Spleen (tissue), 11 donors: ENCODE results near the gene TLX2. TPM values are rescaled to one million over a fixed set of nuclear protein-coding genes. Genes with fewer than 3 reads are reported as not detected.

Experiments
- DNase-seq: peaks from one replicate; pipeline ENCODE4 v3.0.0-alpha.2; 2020
- H3K27ac ChIP-seq, 8 donors: fragments of 200-600 bp; sonication (generic) in 7 of 8; 1 replicate in 4 of 8; 2 replicates in 4 of 8; pipeline versions ENCODE4 v1.5.0 to v1.8.0; 2016 to 2021; ENCODE audit warnings: inconsistent platforms in 4 of 8, mild to moderate bottlenecking in 4 of 8, moderate library complexity in 1 of 8
- H3K27me3 ChIP-seq, 7 donors: fragments of 200-600 bp; sonication (generic) in 6 of 7; replicated peaks in 1 of 7; 1 replicate in 4 of 7; 2 replicates in 3 of 7; pipeline versions ENCODE4 v1.5.0 to v1.8.0; 2016 to 2021; ENCODE audit warnings: inconsistent platforms in 3 of 7, mild to moderate bottlenecking in 1 of 7
- H3K36me3 ChIP-seq, 6 donors: fragments of 200-600 bp; sonication (generic) in 5 of 6; 1 replicate in 4 of 6; 2 replicates in 2 of 6; pipeline versions ENCODE4 v1.5.0 to v1.8.0; 2016 to 2021; ENCODE audit warnings: inconsistent platforms in 2 of 6
- H3K4me1 ChIP-seq, 6 donors: fragments of 200-600 bp; sonication (generic) in 5 of 6; 1 replicate in 3 of 6; 2 replicates in 3 of 6; pipeline versions ENCODE4 v1.5.0 to v1.8.0; 2016 to 2021; ENCODE audit warnings: inconsistent platforms in 3 of 6
- H3K4me3 ChIP-seq, 8 donors: fragments of 200-600 bp; sonication (generic) in 7 of 8; 1 replicate in 4 of 8; 2 replicates in 4 of 8; pipeline versions ENCODE4 v1.5.0 to v1.8.0; 2016 to 2021; ENCODE audit warnings: inconsistent platforms in 4 of 8, mild to moderate bottlenecking in 4 of 8, moderate library complexity in 2 of 8
- H3K9me3 ChIP-seq, 8 donors: fragments of 200-600 bp; sonication (generic) in 7 of 8; 1 replicate in 4 of 8; 2 replicates in 4 of 8; pipeline versions ENCODE4 v1.5.0 to v1.8.0; 2016 to 2021; ENCODE audit warnings: inconsistent platforms in 4 of 8
- POLR2A ChIP-seq, 3 donors: fragments of 450-650 bp; IDR thresholded peaks; one replicate each; pipeline ENCODE4 v1.5.1; 2017; ENCODE audit warnings: antibody characterized with exemption in 3 of 3, mild to moderate bottlenecking in 1 of 3
- POLR2AphosphoS5 ChIP-seq, 3 donors: sonication (generic); formaldehyde crosslinking; IDR thresholded peaks; one replicate each; pipeline ENCODE4 v1.5.1; 2017; ENCODE audit warnings: antibody characterized with exemption in 3 of 3
- WGBS, 5 donors: extraction: QIAGEN DNeasy Blood & Tissue Kit in 3 of 5; methylation state at CpG; one replicate each; pipeline versions ENCODE4 v1.1.5 to v1.1.7; 2013 to 2018; 5-methylcytosine and 5-hydroxymethylcytosine counted together
- intact Hi-C: fragments of 100-400 bp; cut with DNase I; formaldehyde crosslinking; loops from one replicate; pipeline ENCODE4 v1.15.0; 2023; ENCODE audit warnings: low total_unique reads
- polyA plus RNA-seq, 3 donors: library from polyadenylated mRNA; stranded (reverse); fragments of 200-250 nt; gene quantifications; one replicate each; pipeline ENCODE4 v1.2.1, GENCODE V29; 2013
- total RNA-seq, 7 donors: library from RNA; depleted of rRNA in 3 of 7; stranded (reverse); fragments of >200 nt in 3 of 7; fragmentation: NEBNext Ultra II Directional in 4 of 7; extraction: Animal tissue kit (Norgen Biotek cat#: 25700) in 4 of 7; gene quantifications; one replicate each; pipeline versions ENCODE4 v1.1.0 to v1.2.1, GENCODE V29; 2016 to 2021
- TF ChIP-seq, protein P1 (sequence below), 11 experiments: fragments of 200-600 bp in 7 of 11; fragments of 450-650 bp in 4 of 11; sonication (generic) in 4 of 11; IDR thresholded peaks in 8 of 11; conservative IDR thresholded peaks in 3 of 11; 1 replicate in 7 of 11; 2 replicates in 4 of 11; pipeline versions ENCODE4 v1.4.0 to v1.8.0; 2016 to 2021; ENCODE audit warnings: antibody characterized with exemption in 11 of 11, inconsistent platforms in 4 of 11, mild to moderate bottlenecking in 1 of 11
- donor health status: healthy with polysubstance abuse.
- donor health status: DM: no; HTN: no; CAD: no; lungs with moderate emphysema.
- donor health status: DM: no; HTN: no; CAD: no.
- donor health status: Bipolar disorder and iron deficiency.
- donor health status: healthy.
- donor health status: DM: no; HTN: no; CAD: no.
- donor health status: DM: yes; HTN: yes; CAD: no.

Gene TLX2
- total and polyA plus RNA-seq, 10 donors, result 0.04 to 0.05 TPM; not detected in 8

GRCh38 chr2:74493546-74493945, 20.7 kb upstream of the TLX2 start:
- no peaks in the 10 kb centered on the region for H3K9me3 ChIP-seq
- peaks cover 11 to 15% (median 13%) of the 10 kb centered on the region in 6 donors for H3K4me1 ChIP-seq
- TF ChIP-seq POLR2A (IDR thresholded peaks at IDR 0.05) (no peak), POLR2AphosphoS5 (IDR thresholded peaks at IDR 0.05) (no peak)
- TF ChIP-seq, protein P1, sequence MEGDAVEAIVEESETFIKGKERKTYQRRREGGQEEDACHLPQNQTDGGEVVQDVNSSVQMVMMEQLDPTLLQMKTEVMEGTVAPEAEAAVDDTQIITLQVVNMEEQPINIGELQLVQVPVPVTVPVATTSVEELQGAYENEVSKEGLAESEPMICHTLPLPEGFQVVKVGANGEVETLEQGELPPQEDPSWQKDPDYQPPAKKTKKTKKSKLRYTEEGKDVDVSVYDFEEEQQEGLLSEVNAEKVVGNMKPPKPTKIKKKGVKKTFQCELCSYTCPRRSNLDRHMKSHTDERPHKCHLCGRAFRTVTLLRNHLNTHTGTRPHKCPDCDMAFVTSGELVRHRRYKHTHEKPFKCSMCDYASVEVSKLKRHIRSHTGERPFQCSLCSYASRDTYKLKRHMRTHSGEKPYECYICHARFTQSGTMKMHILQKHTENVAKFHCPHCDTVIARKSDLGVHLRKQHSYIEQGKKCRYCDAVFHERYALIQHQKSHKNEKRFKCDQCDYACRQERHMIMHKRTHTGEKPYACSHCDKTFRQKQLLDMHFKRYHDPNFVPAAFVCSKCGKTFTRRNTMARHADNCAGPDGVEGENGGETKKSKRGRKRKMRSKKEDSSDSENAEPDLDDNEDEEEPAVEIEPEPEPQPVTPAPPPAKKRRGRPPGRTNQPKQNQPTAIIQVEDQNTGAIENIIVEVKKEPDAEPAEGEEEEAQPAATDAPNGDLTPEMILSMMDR (IDR thresholded peaks at IDR 0.05 in 8 of 11, conservative IDR thresholded peaks at IDR 0.05 in 3 of 11), result no peak
- peaks cover 5 to 63% (median 46%) of the 10 kb centered on the region in 6 donors for H3K36me3 ChIP-seq
- H3K27me3 ChIP-seq, result peaks cover 0 to 19% (median 15%) of the 10 kb centered on the region in 7 donors
- DNase-seq, result no peak
- intact Hi-C loops, result no loop called here
- no peak overlapping the region for H3K4me3 ChIP-seq
- no peak overlapping the region for H3K27ac ChIP-seq
- 88 to 98% (median 91%) methylated on average over 3 of the region's 3 CpGs for WGBS, 5 donors

- H3K27me3 ChIP-seq, result peaks cover 9 to 38% (median 34%) of the 10 kb centered on the region in 7 donors
- H3K4me3 ChIP-seq, result no peak overlapping the region
- intact Hi-C loops, result no loop called here
- peaks cover 5 to 44% (median 38%) of the 10 kb centered on the region in 6 donors for H3K36me3 ChIP-seq
- no peaks in the 10 kb centered on the region for H3K9me3 ChIP-seq
- TF ChIP-seq, protein P1 (IDR thresholded peaks at IDR 0.05 in 8 of 11, conservative IDR thresholded peaks at IDR 0.05 in 3 of 11), result no peak
- TF ChIP-seq POLR2A (IDR thresholded peaks at IDR 0.05) (no peak), POLR2AphosphoS5 (IDR thresholded peaks at IDR 0.05) (no peak)
- 87 to 94% (median 93%) methylated on average over 1 of the region's 1 CpG for WGBS, 5 donors
- DNase-seq, result no peak
- peaks cover 24 to 34% (median 29%) of the 10 kb centered on the region in 6 donors for H3K4me1 ChIP-seq
- H3K27ac ChIP-seq, result no peak overlapping the region
Measured at GRCh38 chr2:74495440-74495839, 18.8 kb upstream of the TLX2 start.

DNA sequence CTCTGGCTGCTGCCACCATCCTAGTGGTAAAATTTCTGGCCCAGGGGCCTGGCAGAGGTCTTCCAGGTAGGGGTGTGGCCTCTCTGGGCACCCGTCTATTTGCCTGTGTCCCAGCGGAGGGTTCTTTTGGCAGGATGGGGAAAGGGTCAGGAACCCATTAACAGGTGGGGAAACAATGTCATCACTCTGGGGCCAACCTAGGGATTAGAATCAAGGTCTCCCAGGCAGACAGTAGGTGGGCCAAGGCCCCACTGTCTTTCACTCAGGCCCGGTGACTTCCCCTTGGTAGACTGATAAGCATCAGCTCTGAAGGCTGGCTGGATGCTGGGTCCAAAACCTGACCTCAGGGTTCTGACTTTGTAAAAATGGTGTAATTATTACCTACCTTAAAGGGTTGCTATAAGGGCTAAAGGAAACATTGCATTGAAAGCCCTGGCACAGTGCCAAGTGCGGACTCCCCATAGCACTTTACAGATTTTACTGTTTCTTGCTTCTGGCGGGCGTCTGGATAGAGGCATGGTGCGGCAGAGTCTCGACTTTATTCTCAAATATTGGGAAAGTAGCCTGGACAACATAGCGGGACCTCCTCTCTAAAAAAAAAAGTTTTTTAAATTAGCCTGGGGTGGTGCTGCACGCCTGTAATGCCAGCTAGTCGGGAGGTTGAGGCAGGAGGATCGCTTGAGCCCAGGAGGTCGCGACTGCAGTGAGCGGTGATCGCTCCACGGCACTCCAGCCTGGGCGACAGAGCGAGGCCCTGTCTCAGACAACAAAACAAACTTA, 17.1 kb upstream of the TLX2 start:
- peaks cover 24 to 42% (median 35%) of the 10 kb centered on the region in 6 donors for H3K4me1 ChIP-seq
- intact Hi-C loops, result no loop called here
- peaks cover under 1 to 27% (median 21%) of the 10 kb centered on the region in 6 donors for H3K36me3 ChIP-seq
- no peaks in the 10 kb centered on the region for H3K9me3 ChIP-seq
- no peak overlapping the region for H3K27ac ChIP-seq
- 55 to 69% (median 62%) methylated on average over 18 to 19 of the region's 19 CpGs for WGBS, 5 donors
- peak; percentile 30 for DNase-seq
- peak overlapping the region in 6 of 8 donors; percentile 34 to 68 (median 51) for H3K4me3 ChIP-seq
- TF ChIP-seq POLR2A (IDR thresholded peaks at IDR 0.05) (no peak), POLR2AphosphoS5 (IDR thresholded peaks at IDR 0.05) (peak in 1 of 3 donors; percentile 25)
- TF ChIP-seq, protein P1 (IDR thresholded peaks at IDR 0.05 in 8 of 11, conservative IDR thresholded peaks at IDR 0.05 in 3 of 11), result no peak
- H3K27me3 ChIP-seq, result peaks cover 9 to 56% (median 34%) of the 10 kb centered on the region in 7 donors
